Measurements from ENCODE around the gene ZIC1.

Gene ZIC1

DNA sequence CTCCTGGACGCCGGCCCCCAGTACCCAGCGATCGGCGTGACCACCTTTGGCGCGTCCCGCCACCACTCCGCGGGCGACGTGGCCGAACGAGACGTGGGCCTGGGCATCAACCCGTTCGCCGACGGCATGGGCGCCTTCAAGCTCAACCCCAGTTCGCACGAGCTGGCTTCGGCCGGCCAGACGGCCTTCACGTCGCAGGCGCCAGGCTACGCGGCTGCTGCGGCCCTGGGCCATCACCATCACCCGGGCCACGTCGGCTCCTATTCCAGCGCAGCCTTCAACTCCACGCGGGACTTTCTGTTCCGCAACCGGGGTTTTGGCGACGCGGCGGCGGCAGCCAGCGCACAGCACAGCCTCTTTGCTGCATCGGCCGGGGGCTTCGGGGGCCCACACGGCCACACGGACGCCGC is 956 bp downstream of the ZIC1 start:
- DNase-seq (ENCODE audit: low spot score): no peak

GRCh38 chr3:147410526-147411237 is 1.5 kb downstream of the ZIC1 start:
- no peak for DNase-seq (ENCODE audit: low spot score)

GRCh38 chr3:147411238-147411814 is 2.2 kb downstream of the ZIC1 start:
- DNase-seq (ENCODE audit: low spot score): no peak

- no peak for DNase-seq (ENCODE audit: low spot score)
These were observed 2.7 kb downstream of the ZIC1 start for GRCh38 chr3:147411815-147412241.

GRCh38 chr3:147412261-147412916 is 3.2 kb downstream of the ZIC1 start:
- no peak for DNase-seq (ENCODE audit: low spot score)

GRCh38 chr3:147412917-147413685 is 3.9 kb downstream of the ZIC1 start:
- no peak for DNase-seq (ENCODE audit: low spot score)

GRCh38 chr3:147413686-147414389 is 4.7 kb downstream of the ZIC1 start:
- DNase-seq (ENCODE audit: low spot score): no peak

DNA sequence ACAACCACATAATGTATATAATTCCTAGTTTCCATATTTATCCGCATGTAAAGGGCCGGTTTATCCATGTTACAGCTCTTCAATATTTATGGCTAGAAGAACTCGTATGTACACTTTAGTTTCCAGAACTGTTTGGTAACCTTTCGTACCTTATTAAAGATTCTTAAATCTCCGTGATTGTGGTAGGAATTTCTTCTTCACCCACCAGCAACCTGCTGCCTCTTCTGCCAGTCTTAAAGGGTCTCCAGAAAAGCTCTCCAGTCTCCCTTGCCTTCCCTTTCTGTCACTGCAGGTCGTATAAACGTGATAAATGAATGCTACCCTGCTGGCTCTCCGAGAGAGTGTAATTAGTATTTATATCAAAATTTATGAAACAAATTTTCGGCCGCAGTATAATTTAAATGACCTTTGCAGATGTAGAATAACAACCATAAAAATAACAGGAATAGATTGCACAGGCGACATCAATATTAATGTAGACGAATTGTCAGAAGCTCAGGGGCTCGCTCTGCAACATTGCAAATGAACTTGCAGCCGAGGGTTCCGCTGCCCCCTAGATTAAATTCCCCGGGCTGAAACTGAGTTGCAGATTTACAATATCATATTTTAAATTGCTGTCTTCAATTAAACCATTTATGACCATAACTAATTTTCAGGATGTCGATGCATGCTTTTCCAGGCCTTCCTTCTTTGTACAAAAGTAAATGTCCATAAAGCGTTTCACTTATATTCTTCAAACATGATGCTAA is 5.4 kb downstream of the ZIC1 start:
- no peak for DNase-seq (ENCODE audit: low spot score)

GRCh38 chr3:147415286-147415685 is 6.1 kb downstream of the ZIC1 start:
- DNase-seq (ENCODE audit: low spot score): no peak

- DNase-seq (ENCODE audit: low spot score): no peak
These were observed 6.7 kb downstream of the ZIC1 start for GRCh38 chr3:147415874-147416273.

DNA sequence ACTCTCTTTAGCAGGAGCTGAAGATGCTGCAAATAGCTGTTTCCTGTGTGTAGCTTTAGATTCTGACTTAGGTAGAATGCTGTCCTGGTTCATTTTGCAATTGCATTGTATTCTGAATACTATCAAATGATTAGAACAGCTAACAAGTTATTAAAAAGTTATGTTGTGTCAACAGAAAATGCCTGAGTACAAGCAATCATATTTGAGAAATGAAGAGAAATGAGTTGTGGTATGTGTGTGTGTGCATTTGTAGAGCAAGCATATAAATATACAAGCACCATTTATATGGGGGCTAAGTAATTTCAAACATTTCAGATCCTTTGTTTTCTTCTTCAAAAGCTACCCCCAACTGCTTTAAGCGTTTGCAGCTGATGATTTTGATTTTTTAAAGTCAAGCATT is 7.8 kb downstream of the ZIC1 start:
- DNase-seq (ENCODE audit: low spot score): no peak

DNA sequence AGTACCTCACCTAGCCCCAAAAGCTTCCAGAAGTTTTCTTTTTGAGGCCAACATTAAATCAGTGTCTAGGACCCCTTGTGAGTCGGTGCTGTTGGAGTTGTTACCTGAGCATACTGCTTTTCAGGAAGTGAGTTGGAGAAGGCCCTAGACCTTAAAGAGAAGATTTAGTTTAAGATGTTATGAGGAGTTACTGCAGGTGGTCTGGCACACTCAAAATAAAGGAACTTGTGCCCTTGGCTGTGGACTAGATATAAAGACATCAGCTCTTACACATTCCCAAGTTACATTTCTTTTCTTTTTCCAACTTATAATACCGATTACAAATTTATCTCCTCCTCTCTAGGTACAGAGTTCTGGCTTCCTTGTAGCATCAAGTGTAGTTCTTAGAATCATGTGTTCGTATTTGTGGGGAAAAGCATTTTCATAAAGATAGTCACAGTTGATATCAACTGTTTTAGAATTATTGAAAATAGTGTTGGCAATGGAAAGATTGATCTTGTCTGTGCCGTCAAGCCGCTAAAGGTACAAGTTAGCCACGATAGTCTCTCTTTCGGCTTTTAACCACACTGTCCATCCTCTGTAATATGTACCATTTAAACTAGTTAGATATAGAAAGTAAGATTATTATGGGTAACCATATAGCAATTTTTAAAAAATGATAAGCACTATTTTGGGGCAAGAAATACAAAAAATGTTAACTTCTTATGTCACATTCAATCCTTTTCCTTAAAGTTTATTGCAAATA is 8.6 kb downstream of the ZIC1 start:
- no peak for DNase-seq (ENCODE audit: low spot score)

GRCh38 chr3:147418371-147418781 is 9.2 kb downstream of the ZIC1 start:
- no peak for DNase-seq (ENCODE audit: low spot score)

- no peak for DNase-seq (ENCODE audit: low spot score)
These were observed 9.9 kb downstream of the ZIC1 start for GRCh38 chr3:147418808-147419701.

GRCh38 chr3:147419781-147420224 is 10.6 kb downstream of the ZIC1 start:
- DNase-seq (ENCODE audit: low spot score): no peak

DNA sequence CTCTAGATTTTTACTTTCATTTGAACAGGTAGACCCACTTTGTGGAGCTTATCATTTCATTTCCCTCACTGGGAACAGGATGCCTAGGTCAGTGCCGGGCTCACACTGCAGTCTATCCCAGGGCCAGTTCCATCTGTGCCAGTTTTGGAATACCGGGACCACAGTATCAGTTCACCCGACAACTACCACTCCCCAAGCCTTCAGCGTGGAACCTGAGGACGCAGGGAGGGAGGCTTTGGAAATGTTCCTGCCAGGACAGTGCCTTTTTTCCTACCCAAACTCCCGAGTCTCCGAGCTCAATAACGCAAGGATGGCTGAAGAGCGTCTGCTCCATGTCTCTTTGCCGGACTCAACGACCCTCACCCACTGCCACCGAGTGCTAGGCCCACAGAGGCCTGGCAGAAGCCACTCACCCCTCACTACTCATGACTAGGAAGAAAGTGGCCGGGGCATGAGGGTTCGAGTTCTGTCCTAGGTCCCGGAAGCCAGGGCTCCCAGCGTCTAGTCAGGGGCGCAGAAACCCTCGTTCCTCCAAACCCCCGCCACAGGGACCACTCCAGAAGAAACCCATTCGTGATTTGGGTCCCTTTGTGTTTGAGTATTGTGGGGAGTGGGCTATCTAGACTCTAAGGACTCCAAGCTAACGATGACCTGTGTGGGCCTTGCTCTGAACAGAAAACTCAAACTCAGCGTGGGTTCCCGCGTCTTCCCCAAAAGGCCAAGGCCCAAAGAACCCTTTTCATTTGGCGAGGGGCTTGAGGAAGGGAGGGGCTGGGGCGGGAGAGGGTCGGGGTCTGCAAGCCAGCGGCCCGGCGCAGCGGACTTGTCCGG is 11.4 kb downstream of the ZIC1 start:
- no peak for DNase-seq (ENCODE audit: low spot score)

- DNase-seq (ENCODE audit: low spot score): no peak
These were observed 12.2 kb downstream of the ZIC1 start for GRCh38 chr3:147421184-147421912.

GRCh38 chr3:147422196-147422595 is 13.0 kb downstream of the ZIC1 start:
- DNase-seq (ENCODE audit: low spot score): no peak

Data from kidney capillary endothelial cell (primary cell).